HEK293T (cell line): ENCODE results near the gene GJB4.

Experiments used
- ARNT ChIP-seq: fragments of 450-650 bp; IDR thresholded peaks from 2 replicates; pipeline ENCODE4 v1.6.1; 2017; ENCODE audit warnings: mild to moderate bottlenecking
- BHLHE40 ChIP-seq: fragments of 450-650 bp; IDR thresholded peaks from 2 replicates; pipeline ENCODE4 v1.6.1; 2016; ENCODE audit warnings: mild to moderate bottlenecking, moderate library complexity, borderline replicate concordance
- ELF4 ChIP-seq: fragments of 450-650 bp; IDR thresholded peaks from 2 replicates; pipeline ENCODE4 v1.6.1; 2017; ENCODE audit warnings: antibody characterized with exemption
- FOXA1 ChIP-seq: fragments of 450-650 bp; IDR thresholded peaks from 2 replicates; pipeline ENCODE4 v1.6.1; 2016; ENCODE audit warnings: mild to moderate bottlenecking
- FOXK2 ChIP-seq: fragments of 450-650 bp; IDR thresholded peaks from 2 replicates; pipeline ENCODE4 v1.6.1; 2016; ENCODE audit warnings: mild to moderate bottlenecking
- FOXM1 ChIP-seq: fragments of 450-650 bp; IDR thresholded peaks from 2 replicates; pipeline ENCODE4 v1.6.1; 2017; ENCODE audit warnings: mild to moderate bottlenecking, borderline replicate concordance
- HDGF ChIP-seq: fragments of 450-650 bp; IDR thresholded peaks from 2 replicates; pipeline ENCODE4 v1.6.1; 2017; ENCODE audit warnings: antibody characterized with exemption, borderline replicate concordance
- LEF1 ChIP-seq: fragments of 450-650 bp; IDR thresholded peaks from 2 replicates; pipeline ENCODE4 v1.6.1; 2017; ENCODE audit warnings: mild to moderate bottlenecking, borderline replicate concordance
- NFRKB ChIP-seq: fragments of 450-650 bp; IDR thresholded peaks from 2 replicates; pipeline ENCODE4 v1.6.1; 2016; ENCODE audit warnings: mild to moderate bottlenecking, moderate library complexity
- SP1 ChIP-seq: fragments of 450-650 bp; IDR thresholded peaks from 2 replicates; pipeline ENCODE4 v1.6.1; 2017
- SUZ12 ChIP-seq: fragments of 450-650 bp; IDR thresholded peaks from 2 replicates; pipeline ENCODE4 v1.6.1; 2016; ENCODE audit warnings: mild to moderate bottlenecking
- TARDBP ChIP-seq: fragments of 450-650 bp; IDR thresholded peaks from 2 replicates; pipeline ENCODE4 v1.6.1; 2016
- ZNF384 ChIP-seq: fragments of 450-650 bp; IDR thresholded peaks from 2 replicates; pipeline ENCODE4 v1.6.1; 2016
- TF ChIP-seq, protein P1 (sequence below): fragments of 450-650 bp; IDR thresholded peaks from 2 replicates; pipeline ENCODE4 v1.6.1; 2016

DNA sequence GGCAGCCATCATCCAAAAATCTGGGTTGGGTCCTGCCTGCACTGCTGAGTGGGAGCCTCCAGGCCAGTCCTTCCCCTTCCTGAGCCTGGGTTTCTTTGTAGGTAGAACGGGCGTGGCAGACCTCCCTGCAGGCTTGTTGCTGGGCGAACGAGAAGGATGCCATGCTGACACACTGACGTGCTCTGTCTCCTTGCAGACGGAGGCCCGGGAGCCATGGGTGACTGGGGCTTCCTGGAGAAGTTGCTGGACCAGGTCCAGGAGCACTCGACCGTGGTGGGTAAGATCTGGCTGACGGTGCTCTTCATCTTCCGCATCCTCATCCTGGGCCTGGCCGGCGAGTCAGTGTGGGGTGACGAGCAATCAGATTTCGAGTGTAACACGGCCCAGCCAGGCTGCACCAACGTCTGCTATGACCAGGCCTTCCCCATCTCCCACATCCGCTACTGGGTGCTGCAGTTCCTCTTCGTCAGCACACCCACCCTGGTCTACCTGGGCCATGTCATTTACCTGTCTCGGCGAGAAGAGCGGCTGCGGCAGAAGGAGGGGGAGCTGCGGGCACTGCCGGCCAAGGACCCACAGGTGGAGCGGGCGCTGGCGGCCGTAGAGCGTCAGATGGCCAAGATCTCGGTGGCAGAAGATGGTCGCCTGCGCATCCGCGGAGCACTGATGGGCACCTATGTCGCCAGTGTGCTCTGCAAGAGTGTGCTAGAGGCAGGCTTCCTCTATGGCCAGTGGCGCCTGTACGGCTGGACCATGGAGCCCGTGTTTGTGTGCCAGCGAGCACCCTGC is 34.7 kb downstream of the GJB4 start:
- no peak for TF ChIP-seq TARDBP
- TF ChIP-seq LEF1 = no peak
- TF ChIP-seq, protein P1, sequence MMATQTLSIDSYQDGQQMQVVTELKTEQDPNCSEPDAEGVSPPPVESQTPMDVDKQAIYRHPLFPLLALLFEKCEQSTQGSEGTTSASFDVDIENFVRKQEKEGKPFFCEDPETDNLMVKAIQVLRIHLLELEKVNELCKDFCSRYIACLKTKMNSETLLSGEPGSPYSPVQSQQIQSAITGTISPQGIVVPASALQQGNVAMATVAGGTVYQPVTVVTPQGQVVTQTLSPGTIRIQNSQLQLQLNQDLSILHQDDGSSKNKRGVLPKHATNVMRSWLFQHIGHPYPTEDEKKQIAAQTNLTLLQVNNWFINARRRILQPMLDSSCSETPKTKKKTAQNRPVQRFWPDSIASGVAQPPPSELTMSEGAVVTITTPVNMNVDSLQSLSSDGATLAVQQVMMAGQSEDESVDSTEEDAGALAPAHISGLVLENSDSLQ = no peak
- no peak for TF ChIP-seq FOXA1
- no peak for TF ChIP-seq SP1
- TF ChIP-seq ZNF384 = no peak
- no peak for TF ChIP-seq ELF4
- no peak for TF ChIP-seq FOXM1
- TF ChIP-seq FOXK2 = no peak
- TF ChIP-seq SUZ12 = no peak
- TF ChIP-seq ARNT = no peak
- no peak for TF ChIP-seq NFRKB
- no peak for TF ChIP-seq HDGF
- no peak for TF ChIP-seq BHLHE40
